ENCODE data around the gene DDI2. TPM values are rescaled to one million over a fixed set of nuclear protein-coding genes. Genes with fewer than 3 reads are reported as not detected.

Gene DDI2
- total and polyA plus RNA-seq, 11 donors = 6.2 to 33.5 (median 21.8) TPM

GRCh38 chr1:15684468-15685291 lies 67.4 kb downstream of the DDI2 start:
- Histone ChIP-seq H3K4me3 (peak overlapping the region; percentile 72 to 100 (median 86)), H3K27me3 (no peaks in the 10 kb centered on the region), H3K36me3 (no peaks in the 10 kb centered on the region), H3K27ac (peak overlapping the region; percentile 87 to 98 (median 92)), H3K4me1 (peaks cover 0 to 70% (median 14%) of the 10 kb centered on the region in 12 donors), H3K9me3 (no peaks in the 10 kb centered on the region)
- peak; percentile 51 to 80 (median 53) for DNase-seq
- no peak for TF ChIP-seq POLR2A (IDR thresholded peaks at IDR 0.05)
- no peak for TF ChIP-seq CTCF (IDR thresholded peaks at IDR 0.05)
- 1 to 7% (median 1%) methylated on average over 5 to 72 of the region's 72 CpGs for WGBS, 4 donors
- intact Hi-C loops (cut with DNase I) = loop anchor here in 4 of 10 donors (2.0 to 10.0 kb wide), 5 partner anchors 20 to 67 kb away; partner anchors contain the start of genes SLC25A34 (in 2 of the 4) and DDI2 (in 1 of the 4)
- peak in 3 of 4 donors; percentile 31 to 60 (median 37) for ATAC-seq

- Histone ChIP-seq H3K9me3 (no peaks in the 10 kb centered on the region), H3K27ac (peak overlapping the region in 9 of 12 donors; percentile 87 to 98 (median 93)), H3K4me1 (peaks cover 2 to 68% (median 22%) of the 10 kb centered on the region in 12 donors), H3K36me3 (peaks cover 0 to 1% (median 0%) of the 10 kb centered on the region in 9 donors), H3K27me3 (no peaks in the 10 kb centered on the region), H3K4me3 (peak overlapping the region in 9 of 12 donors; percentile 72 to 100 (median 88))
- ATAC-seq (no peak), DNase-seq (no peak)
- 40 to 47% (median 44%) methylated on average over 4 of the region's 4 CpGs for WGBS, 4 donors
- TF ChIP-seq CTCF (IDR thresholded peaks at IDR 0.05) (no peak), POLR2A (IDR thresholded peaks at IDR 0.05) (no peak)
- intact Hi-C loops (cut with DNase I) = loop anchor here in 3 of 10 donors (2.0 to 10.0 kb wide), 4 partner anchors 19 to 51 kb away; partner anchors contain the start of gene SLC25A34 (in 2 of the 3)
Measured at GRCh38 chr1:15685820-15686219, 68.6 kb downstream of the DDI2 start.

- DNase-seq (no peak), ATAC-seq (no peak)
- Histone ChIP-seq H3K4me3 (no peak overlapping the region), H3K9me3 (no peaks in the 10 kb centered on the region), H3K27ac (no peak overlapping the region), H3K4me1 (peaks cover 8 to 69% (median 37%) of the 10 kb centered on the region in 12 donors), H3K36me3 (peaks cover 0 to 6% (median 0%) of the 10 kb centered on the region in 9 donors), H3K27me3 (no peaks in the 10 kb centered on the region)
- TF ChIP-seq POLR2A (IDR thresholded peaks at IDR 0.05) = no peak
- TF ChIP-seq CTCF (IDR thresholded peaks at IDR 0.05) = no peak
- 74 to 87% (median 83%) methylated on average over 2 of the region's 2 CpGs for WGBS, 4 donors
- intact Hi-C loops (cut with DNase I) = loop anchor here in 1 of 10 donors (10.0 kb wide), 1 partner anchor 47 kb away; the partner anchor contains the start of gene SLC25A34
Measured at GRCh38 chr1:15687446-15687845, 70.2 kb downstream of the DDI2 start.

- intact Hi-C loops (cut with DNase I) = no loop called here
- Histone ChIP-seq H3K4me1 (peaks cover 6 to 64% (median 41%) of the 10 kb centered on the region in 12 donors), H3K27me3 (no peaks in the 10 kb centered on the region), H3K4me3 (no peak overlapping the region), H3K9me3 (no peaks in the 10 kb centered on the region), H3K27ac (peak overlapping the region in 6 of 12 donors; percentile 42 to 76 (median 64)), H3K36me3 (peaks cover 0 to 6% (median 0%) of the 10 kb centered on the region in 9 donors)
- WGBS, 4 donors = 93 to 96% (median 95%) methylated on average over 6 of the region's 6 CpGs
- TF ChIP-seq POLR2A (IDR thresholded peaks at IDR 0.05) (no peak), CTCF (IDR thresholded peaks at IDR 0.05) (no peak)
- ATAC-seq (no peak), DNase-seq (no peak)
Measured at GRCh38 chr1:15690317-15690716, 73.1 kb downstream of the DDI2 start.

Measured in heart left ventricle (tissue), 16 donors.